GM12872 (cell line): ENCODE data around the gene DZIP1L.

ENCODE experiments used
- TF ChIP-seq, protein P1 (sequence below): IDR thresholded peaks from 3 replicates; pipeline ENCODE4 v1.5.1; 2011; ENCODE audit warnings: low read depth, mild to moderate bottlenecking, low read length, moderate library complexity; ENCODE audit not compliant: insufficient read depth

The DZIP1L gene

DNA sequence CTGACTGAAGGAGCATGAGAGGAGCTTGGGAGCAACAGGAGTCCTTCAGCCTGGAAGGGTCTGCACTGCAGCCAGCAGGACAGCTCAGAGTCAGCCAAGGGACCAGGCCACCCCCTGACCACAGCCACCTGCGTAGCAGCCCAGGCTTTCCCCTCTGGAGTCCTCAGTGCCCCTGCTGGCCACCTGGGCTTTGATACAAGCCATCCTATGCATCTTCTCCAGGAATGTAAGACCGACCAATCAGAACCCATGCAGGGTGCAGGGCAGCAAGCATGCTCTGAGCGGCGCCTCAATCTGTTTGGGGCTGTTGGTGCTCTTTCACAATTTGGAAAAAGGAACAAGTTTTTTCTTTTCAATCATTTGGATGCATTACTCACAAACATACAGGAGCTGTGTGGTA lies 52.0 kb downstream of the DZIP1L start:
- TF ChIP-seq, protein P1, sequence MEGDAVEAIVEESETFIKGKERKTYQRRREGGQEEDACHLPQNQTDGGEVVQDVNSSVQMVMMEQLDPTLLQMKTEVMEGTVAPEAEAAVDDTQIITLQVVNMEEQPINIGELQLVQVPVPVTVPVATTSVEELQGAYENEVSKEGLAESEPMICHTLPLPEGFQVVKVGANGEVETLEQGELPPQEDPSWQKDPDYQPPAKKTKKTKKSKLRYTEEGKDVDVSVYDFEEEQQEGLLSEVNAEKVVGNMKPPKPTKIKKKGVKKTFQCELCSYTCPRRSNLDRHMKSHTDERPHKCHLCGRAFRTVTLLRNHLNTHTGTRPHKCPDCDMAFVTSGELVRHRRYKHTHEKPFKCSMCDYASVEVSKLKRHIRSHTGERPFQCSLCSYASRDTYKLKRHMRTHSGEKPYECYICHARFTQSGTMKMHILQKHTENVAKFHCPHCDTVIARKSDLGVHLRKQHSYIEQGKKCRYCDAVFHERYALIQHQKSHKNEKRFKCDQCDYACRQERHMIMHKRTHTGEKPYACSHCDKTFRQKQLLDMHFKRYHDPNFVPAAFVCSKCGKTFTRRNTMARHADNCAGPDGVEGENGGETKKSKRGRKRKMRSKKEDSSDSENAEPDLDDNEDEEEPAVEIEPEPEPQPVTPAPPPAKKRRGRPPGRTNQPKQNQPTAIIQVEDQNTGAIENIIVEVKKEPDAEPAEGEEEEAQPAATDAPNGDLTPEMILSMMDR: no peak

DNA sequence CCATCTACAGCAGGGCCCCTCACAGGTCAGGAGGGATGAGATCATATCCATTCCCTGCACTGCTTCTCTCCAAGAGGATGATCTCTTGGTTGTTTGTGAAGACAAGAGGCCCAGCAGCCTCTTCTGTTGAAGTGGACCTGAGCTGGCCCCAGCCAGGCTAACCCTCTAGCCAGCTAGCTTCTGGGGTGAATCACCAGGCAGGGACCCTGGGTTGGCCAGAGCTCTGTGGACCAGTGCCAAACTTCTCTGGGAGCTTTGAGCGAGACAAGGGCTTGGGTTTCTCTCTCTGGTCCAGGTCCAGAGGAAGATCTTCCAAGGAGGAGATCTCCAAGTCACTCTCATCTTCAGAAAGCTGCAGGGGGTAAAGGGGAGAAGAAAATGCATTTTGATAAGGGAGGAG lies 52.8 kb downstream of the DZIP1L start:
- TF ChIP-seq, protein P1: no peak

DNA sequence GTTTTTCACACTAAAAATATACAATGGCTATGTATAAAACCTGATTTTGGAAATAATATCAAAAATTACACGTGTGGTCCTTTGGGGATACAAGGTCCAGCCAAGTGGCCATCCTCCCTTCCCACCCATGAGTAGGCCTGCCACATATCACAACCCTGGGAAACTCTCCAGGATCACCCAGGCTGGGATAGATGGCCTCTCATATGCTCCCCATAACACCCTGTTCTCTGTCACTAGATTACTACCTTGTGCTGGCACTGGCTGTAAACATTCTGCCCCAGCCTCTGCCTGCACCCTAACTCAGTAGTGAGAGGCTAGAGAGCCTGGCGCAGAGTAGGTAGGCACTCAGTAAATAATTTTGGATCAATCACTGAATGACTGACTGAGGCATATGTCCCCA lies 53.4 kb downstream of the DZIP1L start:
- TF ChIP-seq, protein P1: no peak

DNA sequence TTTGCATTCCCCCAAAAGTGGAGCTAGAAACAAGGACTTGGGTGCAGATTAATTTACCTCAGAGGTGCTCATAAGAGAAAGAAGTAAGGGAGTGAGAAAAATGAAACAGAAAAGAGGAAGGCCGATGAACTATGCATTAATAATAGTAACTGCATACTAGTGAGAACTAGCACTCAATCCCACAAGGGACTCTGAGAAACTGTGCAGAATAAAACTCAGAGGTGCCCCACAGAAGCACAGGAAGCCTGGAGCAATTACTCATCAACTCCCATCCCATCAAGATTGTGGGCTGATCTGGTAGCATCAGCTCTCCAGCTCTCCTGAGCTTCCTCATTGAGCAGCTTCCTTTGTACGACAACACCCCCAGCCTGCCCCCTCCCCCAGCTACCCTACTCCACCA lies 54.6 kb downstream of the DZIP1L start:
- TF ChIP-seq, protein P1: no peak

DNA sequence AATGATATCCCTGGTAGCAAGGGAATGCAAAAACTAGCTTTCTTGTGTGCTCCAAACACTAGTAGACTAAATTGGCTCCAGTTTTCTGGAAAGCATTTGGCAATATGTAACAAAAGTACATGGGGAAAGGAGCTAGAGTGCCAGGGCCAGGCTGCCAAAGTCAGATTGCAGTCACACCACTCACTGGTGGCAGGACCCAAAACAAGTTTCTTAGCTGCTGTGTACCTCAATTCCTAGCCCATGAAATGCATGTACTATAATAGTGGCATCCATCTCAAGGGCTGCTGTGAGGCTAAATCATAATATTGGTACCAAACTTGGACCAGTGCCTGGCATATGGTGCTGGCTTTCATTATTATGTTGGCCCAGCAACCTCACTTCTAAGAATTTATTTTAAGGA lies 56.1 kb downstream of the DZIP1L start:
- TF ChIP-seq, protein P1: no peak

DNA sequence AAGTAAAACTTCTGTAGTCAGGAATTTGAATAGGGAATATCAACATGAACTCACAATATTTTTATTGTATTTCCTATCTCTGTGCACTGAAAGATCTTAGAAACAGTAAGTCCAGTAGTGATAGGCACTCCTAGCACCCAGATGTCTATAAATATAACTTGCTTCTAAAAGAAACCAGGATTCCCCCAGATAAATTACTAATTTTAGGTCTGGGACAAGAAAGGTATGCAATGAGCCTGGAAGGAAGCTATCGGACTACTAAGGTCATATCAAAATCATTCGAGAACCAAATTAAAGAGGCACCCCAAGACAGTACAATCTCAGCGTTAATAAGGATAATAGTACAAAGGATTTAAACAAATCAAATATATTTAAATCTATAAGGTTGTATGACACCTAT lies 58.0 kb downstream of the DZIP1L start:
- TF ChIP-seq, protein P1: no peak

DNA sequence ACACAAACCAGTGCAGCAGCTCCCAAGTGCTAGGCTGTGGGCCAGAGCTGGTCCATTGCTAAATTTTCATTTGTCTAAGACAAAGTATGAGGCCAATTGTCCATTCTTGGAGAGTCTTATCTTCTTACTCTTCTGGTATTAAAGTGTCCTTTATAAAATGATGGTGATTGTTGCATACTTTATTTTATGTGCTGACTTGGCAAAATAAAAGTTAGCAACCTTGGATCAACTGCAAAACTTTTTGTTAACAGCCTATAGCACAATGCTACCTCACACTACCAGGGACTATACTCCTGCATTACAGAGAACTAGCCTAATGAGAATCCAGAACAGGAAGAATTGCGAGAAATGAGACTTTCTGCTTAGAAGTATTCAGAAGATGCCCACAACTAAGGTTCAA lies 61.4 kb downstream of the DZIP1L start:
- TF ChIP-seq, protein P1: no peak
